ENCODE results near the gene BRD1.
"Not testable (repeated sequence)": the region's sequence is repeated elsewhere in the genome, so short reads cannot be mapped to it uniquely, and the experiment has no call there.

The BRD1 gene

DNA sequence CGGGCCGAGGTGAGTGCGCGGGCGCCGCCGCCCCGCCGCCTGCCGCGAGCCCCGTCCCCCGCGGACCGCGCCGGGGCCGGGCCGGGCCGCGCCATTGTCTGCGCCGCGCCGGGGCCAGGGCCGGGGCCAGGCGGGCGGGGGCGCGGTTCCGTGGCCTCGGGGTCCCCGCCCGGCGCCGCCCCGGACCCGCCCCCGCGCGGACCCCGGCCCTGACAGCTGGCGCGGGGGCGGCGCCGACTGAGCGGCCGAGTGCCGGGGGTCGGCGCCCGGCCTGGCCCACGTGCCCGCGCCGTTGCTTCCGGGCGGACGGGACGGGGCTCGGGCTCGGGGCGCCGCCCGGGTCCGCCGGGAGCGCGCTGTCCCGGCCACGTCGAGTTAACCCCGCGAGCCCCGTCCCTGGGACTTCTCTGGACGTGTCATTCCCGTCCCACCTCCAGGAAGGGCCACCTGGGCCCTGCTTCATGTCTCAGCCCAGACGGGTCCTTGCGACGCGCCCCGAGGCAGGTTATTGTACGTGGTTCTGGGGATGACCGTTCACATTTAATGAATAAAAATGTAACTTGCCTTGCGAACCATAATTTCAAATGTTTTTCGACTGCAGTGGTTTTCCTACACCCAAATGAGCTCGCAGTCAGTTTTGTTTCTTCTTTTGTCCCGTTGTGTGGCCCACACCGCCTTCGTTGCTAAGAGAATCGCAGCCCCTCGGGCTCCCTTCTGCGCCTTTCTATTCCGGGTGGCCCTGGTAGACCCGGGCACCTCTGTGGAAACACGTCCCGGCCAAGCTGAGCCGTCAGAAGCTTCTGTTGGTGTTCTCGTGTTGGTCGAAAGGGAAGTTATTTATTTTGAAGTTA, 26.5 kb upstream of the BRD1 start:
- in situ Hi-C loops (cut with MboI; ENCODE audit: low sequenced_read_pairs): no loop called here

- in situ Hi-C loops (cut with MboI; ENCODE audit: low sequenced_read_pairs): no loop called here
These were observed 25.5 kb upstream of the BRD1 start, which contains the start of gene ZBED4 for GRCh38 chr22:49852898-49853894. Gene ZBED4, plus strand, starts transcription at chr22:49853844. Its CDS starts 29,819 bp downstream, at chr22:49883663.

DNA sequence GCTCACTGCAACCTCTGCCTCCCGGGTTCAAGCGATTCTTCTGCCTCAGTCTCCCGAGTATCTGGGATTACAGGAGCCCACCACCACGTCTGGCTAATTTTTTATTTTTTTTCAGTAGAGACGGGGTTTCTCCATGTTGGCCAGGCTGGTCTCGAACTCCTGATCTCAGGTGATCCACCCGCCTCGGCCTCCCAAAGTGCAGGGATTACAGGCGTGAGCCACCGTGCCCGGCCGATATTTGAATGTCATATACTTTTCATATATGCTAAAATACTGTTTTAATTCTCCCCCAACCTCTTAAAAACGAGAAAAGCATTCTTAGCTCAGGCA, 24.9 kb upstream of the BRD1 start:
- in situ Hi-C loops (cut with MboI; ENCODE audit: low sequenced_read_pairs): not testable (repeated sequence)

DNA sequence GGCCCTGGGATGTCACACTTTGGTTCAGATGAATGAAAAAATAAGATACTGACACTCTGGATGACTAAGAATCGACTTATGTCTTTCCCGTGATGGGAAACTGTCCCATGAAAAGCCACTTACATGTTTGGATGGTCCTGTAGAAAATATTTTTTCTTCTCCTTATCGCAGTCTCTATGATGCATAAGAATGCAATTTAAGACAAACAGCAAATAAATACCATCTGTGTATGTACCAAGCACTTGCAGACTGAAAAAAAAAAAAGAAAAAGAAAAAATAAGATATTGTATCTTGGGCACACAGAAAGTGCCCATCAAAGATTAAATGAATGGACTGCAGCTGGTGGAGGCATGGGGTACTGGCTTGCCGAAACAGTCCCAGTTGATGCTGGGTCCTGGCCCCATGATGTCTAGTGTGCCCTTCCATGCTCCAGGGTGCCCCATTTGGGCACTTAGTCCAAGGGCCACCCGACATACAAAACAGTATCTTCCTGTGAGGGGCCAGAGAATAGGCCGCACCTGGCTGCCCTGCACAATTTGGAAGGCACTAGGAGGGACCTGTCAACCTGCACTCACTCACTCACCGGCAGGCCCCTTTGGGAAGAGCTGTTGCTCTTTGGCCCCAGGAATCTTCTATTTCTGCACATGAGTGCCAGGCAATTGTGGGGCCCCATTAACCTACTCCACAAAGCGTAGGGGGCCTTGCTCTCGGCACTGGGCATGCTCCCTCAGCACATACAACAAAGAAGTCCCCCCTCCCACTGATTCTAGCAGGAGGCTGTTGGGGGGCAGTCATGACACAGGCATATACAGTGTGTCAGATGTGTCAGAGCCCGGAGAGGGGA, 23.5 kb upstream of the BRD1 start:
- in situ Hi-C loops (cut with MboI; ENCODE audit: low sequenced_read_pairs): no loop called here

GRCh38 chr22:49850021-49850911, 22.6 kb upstream of the BRD1 start:
- in situ Hi-C loops (cut with MboI; ENCODE audit: low sequenced_read_pairs): no loop called here

DNA sequence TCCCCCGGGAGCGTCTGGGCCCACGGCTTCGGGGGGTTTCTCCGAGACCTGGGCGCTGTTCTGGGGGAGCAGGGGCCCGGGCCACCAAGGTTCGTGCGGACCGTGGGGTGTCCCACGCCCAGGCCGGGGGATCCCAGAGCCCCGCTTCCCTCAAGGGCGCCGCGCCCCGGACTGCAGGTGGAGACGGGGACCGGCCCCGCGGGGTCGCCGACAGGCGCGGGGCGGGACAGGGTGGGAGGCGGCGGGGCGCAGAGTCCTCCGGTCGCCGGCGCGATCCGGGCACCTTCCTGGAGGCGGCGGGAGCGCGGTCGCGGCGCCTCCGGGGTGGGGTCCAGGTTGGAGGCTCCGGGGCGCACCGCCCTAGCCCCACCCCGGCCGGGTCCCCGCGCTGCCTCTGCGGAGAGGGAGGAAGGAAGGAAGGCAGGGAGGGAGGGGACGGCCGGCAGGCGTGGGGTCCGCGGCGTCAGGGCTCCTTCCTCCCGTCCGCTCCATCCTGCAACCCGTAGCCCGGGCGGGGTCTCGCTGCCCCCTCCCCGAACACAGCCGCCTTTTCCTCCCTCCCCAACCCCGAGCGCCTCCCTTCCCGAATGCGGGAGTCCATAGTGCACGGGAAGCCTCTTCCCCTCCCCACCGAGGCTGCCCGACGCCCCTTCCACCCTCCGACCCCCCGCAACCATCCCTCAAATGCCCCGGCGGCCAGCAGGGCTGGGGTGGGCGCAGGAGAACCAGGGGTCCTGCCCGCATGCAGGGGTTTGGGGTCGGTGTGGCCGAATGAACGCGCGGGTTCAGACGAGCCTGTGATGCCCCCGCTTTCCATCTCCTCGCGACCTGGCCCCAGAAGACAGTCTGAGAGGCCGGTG, 21.7 kb upstream of the BRD1 start:
- in situ Hi-C loops (cut with MboI; ENCODE audit: low sequenced_read_pairs): no loop called here

- in situ Hi-C loops (cut with MboI; ENCODE audit: low sequenced_read_pairs): no loop called here
These were observed 21.1 kb upstream of the BRD1 start for GRCh38 chr22:49848690-49849160.

DNA sequence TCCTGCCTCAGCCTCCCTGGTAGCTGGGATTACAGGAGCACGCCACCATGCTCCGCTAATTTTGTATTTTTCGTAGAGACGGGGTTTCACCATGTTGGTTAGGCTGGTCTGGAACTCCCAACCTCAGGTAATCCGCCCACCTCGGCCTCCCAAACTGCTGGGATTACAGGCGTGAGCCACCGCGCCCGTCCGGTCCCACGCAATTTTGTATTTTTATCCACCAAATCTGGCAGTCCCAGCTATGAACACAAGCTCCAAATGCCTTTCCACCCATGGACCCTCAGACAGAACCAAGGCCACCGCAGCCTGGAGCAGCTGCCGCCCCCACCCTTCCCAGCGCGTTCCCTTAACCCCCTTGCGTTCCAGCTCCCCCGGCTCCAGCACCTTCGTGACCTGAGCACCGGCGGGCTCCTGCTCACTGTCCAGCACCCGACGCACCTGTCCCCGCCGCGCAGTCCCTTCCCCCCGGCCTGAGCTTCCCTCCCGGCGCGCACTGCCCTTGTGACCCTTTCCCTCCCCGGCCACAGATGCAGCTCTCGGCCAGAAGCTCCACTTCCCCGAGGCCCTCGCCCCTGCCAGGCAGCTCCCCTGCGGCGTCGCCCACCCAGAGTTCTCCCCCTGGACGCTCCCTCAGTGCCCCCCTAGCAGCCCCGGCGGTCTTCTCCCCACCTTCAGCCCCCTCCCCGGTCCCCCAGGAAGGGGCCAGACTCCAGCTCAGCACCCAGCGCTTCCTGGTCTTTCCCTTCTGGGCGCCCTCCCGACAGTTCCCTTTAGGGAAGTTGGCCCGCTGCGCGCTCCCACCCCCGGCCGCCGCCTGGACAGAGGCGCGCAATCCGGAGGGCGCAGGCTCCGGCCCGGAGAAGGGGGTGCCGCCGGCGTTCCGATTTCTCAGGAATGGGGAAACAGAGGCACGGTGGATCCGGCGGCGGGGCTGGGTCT, 20.3 kb upstream of the BRD1 start:
- in situ Hi-C loops (cut with MboI; ENCODE audit: low sequenced_read_pairs): no loop called here

- in situ Hi-C loops (cut with MboI; ENCODE audit: low sequenced_read_pairs): no loop called here
These were observed 18.2 kb upstream of the BRD1 start for GRCh38 chr22:49845666-49846459.

DNA sequence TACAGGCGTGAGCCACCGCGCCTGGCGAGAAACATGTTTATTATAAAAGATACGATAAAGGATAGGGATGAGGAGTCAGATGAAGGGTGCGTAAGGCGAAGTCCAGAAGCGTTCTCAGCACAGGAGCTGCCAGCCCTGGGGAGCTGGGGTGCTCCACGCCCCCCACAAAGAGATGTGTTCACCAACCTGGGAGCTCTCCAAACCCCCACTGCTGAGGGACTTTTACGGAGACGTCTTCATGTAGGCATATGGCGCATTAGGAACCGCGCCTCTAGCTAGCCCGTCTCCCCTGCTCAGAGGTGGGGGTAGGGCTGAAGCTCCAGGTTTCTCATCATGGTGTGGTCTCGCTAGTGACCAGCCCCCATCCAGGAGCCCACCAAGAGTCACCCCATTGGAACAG, 17.6 kb upstream of the BRD1 start:
- in situ Hi-C loops (cut with MboI; ENCODE audit: low sequenced_read_pairs): no loop called here

DNA sequence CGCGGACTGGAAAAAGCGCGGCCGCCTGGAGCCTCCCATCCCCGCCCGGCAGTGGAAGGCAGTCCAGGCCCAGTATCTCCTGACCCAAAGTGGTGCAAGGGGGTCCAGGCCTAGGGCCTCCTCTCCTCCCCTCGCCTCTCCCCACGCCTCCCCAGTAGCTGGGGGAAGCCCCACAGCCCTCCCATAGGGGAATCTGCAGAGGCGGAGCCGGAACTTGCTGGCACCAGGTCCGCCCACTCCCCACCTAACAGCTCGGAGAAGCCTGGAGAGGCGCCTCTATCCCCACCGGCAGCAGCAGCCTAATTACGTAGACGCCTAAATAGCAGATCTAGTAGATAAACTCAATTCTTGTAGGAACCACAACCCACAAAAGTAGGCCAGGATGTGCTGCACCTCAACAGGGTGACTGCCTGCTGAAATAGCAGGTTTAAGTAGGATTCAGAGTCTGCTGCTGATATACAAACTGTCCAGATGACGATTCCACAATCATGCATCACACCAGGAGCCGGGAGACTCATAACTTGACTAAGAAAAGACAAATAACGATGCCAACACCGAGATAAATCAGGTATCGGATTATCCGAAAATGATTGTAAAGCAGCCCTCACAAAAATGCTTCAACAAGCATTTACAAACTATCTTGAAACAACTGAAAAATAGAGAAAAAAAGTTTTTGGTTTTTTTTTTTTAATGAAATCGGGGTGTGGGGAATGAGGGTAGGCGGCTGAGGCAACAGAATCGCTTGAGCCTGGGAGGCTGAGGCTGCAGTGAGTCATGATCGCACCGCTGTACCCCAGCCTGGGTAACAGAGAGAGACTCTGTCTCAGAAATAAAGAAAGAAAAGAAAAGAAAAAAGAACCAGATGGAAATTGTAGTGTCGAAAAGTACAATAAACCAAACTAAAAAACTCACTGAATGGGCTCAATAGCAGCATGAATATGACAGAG, 11.4 kb upstream of the BRD1 start:
- in situ Hi-C loops (cut with MboI; ENCODE audit: low sequenced_read_pairs): no loop called here

- in situ Hi-C loops (cut with MboI; ENCODE audit: low sequenced_read_pairs): no loop called here
These were observed 5.8 kb upstream of the BRD1 start for GRCh38 chr22:49833340-49834007.

DNA sequence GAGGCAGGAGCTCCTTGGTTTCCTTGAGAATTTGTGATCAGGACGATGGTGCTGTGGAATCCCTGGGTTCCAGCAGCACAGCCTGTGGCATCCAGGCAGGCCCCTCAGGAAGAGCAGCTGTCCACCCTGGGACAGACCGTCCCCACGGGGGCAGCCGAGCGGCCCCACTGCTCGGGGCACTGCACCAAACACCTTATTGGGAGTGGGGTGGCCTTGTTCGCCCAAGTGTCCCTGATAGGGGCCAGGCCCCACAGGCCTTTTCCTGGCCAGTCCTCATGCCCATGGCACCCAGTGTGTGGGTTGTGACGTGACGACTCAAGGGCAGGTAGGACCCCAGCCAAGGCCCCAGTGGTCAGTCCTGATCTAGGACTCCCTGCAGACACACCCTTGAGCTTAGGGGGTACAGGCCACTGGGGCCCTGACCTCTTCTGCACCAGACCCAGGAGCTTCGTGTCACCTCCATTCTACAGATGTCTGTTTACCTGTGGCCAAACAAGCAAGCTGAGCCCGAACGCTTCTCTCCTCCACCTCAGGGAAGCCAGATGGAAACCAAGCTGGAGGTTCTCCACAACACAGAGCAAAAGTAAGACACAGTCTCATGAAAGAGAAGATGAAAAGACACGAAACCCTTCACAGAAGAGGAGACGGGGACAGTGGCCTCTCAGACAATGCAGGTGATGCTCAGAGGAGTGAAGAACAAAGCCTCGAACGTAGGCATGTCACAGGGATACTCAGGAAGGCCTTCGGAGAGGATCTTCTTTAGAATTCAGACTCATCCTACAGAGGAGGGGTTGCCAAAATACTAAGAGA, 1.6 kb upstream of the BRD1 start:
- in situ Hi-C loops (cut with MboI; ENCODE audit: low sequenced_read_pairs): no loop called here

GRCh38 chr22:49828599-49828965, 909 bp upstream of the BRD1 start:
- in situ Hi-C loops (cut with MboI; ENCODE audit: low sequenced_read_pairs): no loop called here
